Coronary artery (tissue), 2 donors: ENCODE measurements around the gene LDLRAD4.

ENCODE experiments used
- DNase-seq: peaks from one replicate; pipeline ENCODE4 v3.0.0-alpha.2; 2017; ENCODE audit warnings: low spot score
- H3K27ac ChIP-seq, 2 donors: fragments of 200-600 bp; sonication (generic); one replicate each; pipeline ENCODE4 v1.5.1; 2016 to 2019
- H3K4me3 ChIP-seq: fragments of 200-600 bp; sonication (generic); 2 replicates; pipeline ENCODE4 v1.5.1; 2016; ENCODE audit warnings: mild to moderate bottlenecking, moderate library complexity
- CTCF ChIP-seq: fragments of 200-600 bp; sonication (generic); IDR thresholded peaks from one replicate; pipeline ENCODE4 v1.5.1; 2019; ENCODE audit warnings: antibody characterized with exemption

LDLRAD4 gene

DNA sequence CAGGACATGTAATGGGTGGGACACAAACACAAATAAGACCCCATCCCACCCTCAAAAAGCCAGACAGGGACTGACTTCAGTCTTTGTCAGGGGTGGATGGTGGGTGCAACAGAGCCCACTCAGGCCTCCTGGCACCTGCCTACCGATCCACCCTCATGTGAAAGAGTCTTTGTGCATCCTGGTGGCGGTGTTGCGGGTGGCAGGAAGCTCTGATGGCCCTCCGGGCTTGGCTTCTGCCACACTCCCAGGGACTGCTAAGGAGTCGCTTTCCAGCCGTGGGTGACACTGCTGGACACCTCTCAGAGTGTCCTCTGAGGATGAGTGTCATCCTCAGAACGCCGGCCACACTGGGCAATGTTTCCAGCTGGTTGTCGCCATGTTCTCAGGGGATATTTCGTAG, 92.6 kb downstream of the LDLRAD4 start:
- no peak for DNase-seq
- no peak overlapping the region for H3K27ac ChIP-seq
- H3K4me3 ChIP-seq: no peak overlapping the region
- TF ChIP-seq CTCF: no peak

GRCh38 chr18:13312515-13312914, 94.0 kb downstream of the LDLRAD4 start:
- Histone ChIP-seq H3K4me3 (no peak overlapping the region), H3K27ac (no peak overlapping the region)
- DNase-seq: no peak
- TF ChIP-seq CTCF: no peak

GRCh38 chr18:13313006-13313686, 94.6 kb downstream of the LDLRAD4 start:
- DNase-seq: no peak
- Histone ChIP-seq H3K27ac (no peak overlapping the region), H3K4me3 (no peak overlapping the region)
- TF ChIP-seq CTCF: no peak

- H3K27ac ChIP-seq: no peak overlapping the region
- TF ChIP-seq CTCF: no peak
- no peak overlapping the region for H3K4me3 ChIP-seq
- no peak for DNase-seq
These were observed 96.4 kb downstream of the LDLRAD4 start for GRCh38 chr18:13315000-13315399.

GRCh38 chr18:13316063-13316462, 97.5 kb downstream of the LDLRAD4 start:
- TF ChIP-seq CTCF: no peak
- no peak overlapping the region for H3K4me3 ChIP-seq
- no peak overlapping the region for H3K27ac ChIP-seq
- DNase-seq: no peak

DNA sequence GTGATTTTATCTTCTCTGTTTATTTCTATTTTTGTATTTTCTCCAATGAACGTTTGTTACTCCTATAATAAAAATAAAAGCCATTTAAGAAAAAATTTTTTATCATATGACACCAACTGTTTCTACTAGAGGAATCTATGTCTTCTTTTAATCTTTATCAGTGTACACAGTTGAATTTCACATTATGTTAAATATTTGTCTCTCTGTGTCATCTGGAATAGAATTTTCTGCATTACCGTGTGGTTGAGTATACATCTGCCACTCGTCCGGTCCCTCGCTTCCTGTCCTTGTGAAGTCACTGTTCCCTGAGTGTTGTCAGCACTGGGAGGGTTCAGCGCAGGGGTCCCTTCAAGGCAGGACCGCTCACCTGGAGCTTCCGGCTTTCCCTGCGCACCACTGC, 99.2 kb downstream of the LDLRAD4 start:
- TF ChIP-seq CTCF: no peak
- H3K4me3 ChIP-seq: no peak overlapping the region
- DNase-seq: no peak
- H3K27ac ChIP-seq: no peak overlapping the region

DNA sequence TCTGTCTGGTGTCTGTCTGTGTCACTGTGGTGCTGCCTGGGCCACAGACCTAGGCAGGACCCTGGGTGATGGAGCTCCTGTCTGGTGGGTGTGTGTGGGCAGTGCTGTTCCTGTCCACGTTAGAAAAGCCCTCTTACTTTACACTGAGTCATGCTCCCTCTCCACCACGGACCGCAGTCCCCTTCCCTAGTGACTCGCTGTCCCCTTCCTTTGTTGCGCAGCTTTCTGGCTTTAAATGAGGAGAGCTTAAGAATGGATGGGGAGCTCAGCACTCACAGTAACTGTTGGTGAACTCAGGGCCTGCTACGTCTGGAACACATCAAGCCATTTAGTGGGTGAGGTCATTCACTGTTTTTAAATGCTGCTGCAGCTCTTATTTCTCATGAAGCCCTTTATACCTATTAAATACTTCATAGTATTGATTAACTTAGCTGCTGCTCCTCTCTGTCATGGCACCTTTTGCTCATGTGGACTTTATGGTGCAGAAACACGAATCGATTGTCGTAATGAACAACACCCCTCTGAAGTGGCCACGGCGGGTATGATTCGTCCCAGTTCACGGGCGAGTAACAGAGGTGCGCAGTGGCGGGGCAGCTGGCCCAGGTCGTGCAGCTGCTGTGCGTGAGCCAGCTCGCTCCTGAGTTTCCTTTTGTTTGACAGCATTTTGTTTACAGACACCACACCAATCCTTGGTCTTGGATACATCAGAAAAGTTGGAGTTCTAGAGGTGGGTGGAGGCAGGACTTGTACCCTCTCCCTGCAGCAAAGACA, 100.4 kb downstream of the LDLRAD4 start:
- H3K27ac ChIP-seq: peak overlapping the region; percentile 74 to 80
- DNase-seq: no peak

More for the DNA sequence above, 100.4 kb downstream of the LDLRAD4 start:
- no peak for TF ChIP-seq CTCF
- H3K4me3 ChIP-seq: peak overlapping the region; percentile 24
